Measurements from ENCODE around the gene CCDC85A.

CCDC85A gene

DNA sequence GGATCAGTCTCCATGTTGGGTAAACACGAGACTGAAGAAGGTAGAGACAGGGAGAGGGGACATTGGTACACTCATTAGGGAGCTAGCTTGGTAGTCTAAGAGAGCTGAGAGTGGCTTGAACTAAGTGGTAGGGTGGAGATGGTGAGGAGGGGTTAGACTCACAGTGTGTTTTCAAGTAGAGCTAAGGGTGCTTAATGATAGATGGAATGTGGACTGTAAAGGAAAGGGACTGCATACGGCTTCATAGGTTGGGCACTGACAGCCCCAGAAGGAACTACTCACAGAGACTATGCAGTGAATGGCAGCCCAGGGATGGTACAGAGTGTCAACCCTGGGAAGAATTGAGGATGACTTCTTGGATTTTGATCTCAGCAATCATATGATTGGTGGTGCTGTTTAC, 178.1 kb downstream of the CCDC85A start:
- no peak for DNase-seq (ENCODE audit: low read depth, low spot score)

DNA sequence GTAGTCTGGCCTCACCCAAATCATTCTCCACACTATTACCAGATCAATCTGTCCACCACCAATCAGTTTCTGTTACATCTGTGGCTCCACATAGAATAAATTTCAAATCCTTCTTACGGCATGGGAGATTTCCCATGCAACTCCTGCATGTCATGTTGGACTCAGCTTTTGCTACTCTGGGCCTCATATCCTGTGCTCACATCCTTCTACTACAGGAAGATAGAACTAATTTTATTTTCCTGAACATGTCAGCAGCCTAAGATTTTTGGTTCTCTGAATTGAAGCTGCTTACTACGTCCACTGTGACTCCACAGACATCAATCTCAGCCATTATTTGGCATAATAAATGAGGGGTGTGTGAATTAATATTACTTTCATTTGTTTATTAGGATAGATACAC, 181.1 kb downstream of the CCDC85A start:
- no peak for DNase-seq (ENCODE audit: low read depth, low spot score)

DNA sequence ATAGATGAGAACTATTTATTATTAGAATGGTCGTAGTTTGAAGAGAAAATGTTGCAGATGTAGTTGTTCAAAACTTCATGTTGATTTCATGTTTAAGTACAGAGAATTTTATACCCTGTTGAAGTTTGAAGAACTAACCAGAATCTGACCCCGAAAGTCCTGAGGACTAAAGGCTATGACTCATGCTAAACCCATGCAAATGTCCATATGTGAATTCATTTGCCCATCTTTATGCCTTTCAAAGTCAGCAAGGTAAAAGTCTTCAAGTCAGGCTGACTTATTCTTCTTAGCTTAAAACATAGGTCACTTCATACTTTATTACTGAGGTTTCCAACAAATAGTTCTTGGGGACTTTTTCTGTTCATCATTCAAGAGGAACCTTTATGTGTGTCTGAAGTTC, 185.5 kb downstream of the CCDC85A start:
- DNase-seq (ENCODE audit: low read depth, low spot score) = no peak

DNA sequence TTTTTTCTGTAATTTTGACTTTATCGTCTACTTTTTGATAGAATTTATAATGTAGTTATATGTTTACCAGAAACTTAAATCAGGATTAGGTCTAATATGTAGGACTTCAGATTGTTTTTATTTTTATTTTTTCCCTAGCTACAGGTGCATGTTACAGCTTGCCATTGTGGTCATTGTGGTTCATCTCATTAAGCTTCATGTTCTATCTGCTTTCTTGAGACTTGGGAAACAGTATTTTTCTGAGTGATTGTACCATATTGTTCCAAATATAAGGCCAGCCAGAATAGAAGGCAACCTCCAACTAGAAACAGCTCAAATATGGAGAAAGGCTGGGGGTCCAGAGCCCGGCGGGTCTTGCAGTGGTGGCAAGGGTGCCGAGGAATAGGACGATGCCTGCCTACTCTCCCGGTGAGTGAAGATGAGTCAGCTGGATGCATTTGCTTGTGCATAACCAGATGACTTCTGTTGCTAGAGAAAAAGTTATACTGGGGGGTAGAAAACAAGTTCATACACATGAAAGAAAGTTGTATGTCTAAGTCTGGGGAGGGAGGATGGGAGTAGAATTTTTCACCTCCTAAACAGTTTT, 188.4 kb downstream of the CCDC85A start:
- no peak for DNase-seq (ENCODE audit: low read depth, low spot score)

DNA sequence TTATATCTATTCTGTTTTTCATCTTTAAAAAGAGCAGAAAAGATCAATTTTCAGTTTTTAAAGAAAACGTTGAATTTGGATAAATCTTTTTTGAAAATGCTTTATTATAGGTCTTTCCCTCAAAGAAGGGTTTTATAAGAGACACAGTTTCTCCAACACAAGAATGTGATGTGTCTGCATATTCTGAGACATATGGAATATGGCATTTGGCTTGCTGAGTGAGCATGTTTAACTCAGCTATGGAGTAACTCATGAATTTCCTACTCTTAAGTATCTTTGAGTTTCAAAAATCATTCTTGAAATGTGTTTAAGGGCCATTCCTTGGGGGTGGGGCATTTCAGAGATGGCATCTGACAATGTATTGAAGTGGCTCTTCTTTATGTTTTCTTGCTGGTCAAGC, 191.5 kb downstream of the CCDC85A start:
- no peak for DNase-seq (ENCODE audit: low read depth, low spot score)

DNA sequence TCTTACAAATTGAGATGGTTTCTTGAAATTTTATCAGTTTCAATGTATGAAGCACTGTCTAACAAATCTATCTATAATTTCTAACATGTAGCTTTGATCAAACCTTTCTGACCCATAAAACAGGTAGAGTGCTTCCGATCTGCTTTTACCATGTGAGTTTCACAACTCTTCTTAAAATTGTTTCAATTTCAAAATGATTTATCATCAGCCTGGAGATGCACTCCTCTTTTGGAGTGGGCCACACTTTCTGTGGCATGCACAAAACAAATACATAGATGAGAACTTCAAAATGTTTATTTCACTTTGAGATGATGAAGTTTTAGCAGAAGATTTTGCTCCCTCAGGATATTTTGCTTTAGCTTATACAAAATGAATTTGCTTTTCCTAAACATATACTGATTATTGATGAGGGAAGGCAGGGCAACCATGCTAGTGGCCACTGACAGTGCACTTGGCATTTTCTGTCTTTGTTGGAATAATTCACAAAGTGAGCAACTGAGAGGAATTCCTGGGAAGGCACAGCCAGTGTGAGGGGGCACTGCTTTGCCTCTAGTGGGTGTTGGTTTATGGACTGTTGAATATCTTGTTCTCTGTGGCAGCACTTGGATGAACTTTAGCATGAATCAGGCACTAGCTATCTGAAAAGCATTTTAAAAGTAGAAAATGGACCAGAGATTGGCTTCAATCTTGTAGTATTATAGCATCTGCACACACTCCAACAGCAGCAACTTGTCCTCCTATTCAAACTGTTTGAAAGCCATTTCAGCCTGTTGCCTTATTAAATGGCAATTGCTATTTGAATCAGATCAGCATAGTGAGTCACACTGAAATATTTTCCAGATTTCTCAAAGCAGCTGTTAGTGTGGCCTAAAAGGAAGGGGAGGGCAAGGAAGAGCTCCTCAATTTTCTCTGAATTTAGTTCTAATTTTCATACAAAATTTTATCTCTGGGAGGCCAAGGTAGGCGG, 193.2 kb downstream of the CCDC85A start:
- no peak for DNase-seq (ENCODE audit: low read depth, low spot score)

DNA sequence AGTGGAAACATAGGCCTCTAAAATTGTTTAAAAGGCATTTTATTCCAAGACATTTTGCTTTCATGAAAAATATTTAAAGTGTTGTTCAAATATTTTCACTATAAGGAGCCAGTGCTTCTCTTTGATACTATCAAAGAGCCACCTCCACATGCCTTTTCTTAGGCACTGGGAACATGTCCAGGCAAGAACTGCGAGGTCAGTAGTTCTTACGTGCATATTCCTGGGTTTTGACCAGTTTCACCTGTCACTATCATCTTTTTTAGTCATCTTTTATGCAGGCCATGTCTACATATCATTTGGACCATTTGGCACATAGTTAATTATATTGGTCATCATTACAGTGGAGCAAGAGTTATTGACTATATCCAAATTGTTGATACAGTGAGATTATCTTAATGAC, 195.3 kb downstream of the CCDC85A start:
- DNase-seq (ENCODE audit: low read depth, low spot score) = no peak

DNA sequence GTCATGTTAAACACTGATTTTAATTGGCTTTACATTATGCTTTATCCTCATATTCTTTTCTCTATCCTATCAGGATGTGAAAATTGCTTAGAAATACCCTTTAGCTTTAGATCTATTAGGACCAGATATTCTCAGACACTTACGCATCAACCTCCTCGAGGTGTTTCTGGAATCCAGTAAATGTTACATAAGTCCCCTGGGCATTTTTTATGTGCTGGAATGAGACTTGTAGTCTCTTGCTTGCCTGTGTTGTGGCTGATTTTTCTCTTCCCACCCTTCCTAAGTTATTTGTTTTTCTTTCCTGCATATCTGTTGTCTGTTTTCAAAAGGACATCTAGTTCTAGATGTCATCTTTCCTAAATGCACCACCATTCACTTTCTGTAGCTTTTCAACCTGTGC, 197.1 kb downstream of the CCDC85A start:
- no peak for DNase-seq (ENCODE audit: low read depth, low spot score)

DNA sequence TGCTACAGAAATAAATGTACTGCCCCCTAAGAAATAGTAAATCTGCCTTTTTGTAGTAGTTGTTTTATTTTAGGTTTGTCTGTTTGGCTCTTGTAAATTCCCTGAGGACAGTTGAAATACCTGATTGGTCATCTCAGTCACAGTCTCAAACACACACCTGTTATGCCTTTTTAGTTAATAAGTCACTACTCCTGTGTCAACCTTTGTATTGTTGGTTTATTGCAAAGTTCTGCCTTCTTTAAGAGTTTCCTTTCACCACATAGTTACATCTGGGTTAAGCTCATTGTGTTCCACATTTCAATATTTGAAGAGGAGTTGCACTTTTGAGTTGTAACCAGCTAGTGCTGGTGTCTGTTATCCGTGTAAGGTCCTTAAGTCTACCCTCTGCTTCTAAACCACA, 198.7 kb downstream of the CCDC85A start:
- no peak for DNase-seq (ENCODE audit: low read depth, low spot score)

DNA sequence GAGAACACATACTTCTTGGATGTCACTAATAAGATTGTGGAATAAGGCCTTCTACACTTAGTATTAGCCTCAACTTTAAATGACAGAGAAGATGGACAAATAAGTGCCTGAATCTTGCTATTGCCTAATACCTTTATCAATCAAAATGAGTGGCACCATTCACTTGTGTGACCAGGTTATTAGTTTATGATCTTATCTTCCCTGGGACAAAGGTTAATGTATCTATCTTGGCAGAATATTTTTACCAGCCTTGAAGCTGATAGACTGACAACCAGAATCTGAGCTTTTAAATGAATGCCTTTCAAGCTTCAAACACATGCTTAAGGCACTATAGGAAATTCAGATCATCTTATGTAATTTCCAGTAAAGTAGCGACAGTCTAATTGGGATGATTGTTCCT, 202.9 kb downstream of the CCDC85A start:
- no peak for DNase-seq (ENCODE audit: low read depth, low spot score)

DNA sequence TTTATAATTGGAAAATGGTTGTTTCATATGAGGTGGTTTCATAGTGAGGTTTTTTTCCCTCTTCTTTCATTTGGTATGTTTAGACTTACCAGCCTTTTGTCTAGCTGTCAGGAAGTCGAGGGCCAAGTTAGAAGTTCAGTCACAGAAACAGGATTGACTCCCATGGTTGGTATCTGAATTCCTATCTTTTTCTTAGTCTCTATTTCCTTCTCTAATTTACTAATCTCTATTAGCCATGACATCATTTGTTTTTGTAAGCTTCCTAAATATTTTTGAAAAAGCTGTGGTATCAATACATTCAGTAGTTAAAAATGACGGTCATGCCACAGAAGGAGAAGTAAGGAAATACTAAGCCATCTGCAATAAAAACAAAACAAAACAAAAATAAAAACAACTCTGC, 206.9 kb downstream of the CCDC85A start:
- DNase-seq (ENCODE audit: low read depth, low spot score) = no peak

DNA sequence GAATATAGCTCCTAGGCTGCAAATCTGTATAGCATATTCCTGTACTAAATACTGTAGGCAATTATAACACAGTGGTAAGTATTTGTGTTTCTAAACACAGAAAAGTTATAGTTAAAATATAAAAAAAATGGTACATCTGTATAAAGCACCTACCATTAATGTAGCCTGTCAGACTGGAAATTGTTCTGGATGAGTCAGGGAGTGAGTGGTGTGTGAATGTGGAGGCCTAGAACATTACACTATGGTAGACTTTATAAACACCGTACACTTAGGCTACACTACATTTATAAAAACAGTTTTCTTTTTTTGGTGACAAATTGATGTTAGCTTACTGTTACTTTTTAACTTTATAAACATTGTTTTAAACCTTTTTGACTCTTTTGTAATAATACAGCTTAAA, 226.3 kb downstream of the CCDC85A start:
- no peak for DNase-seq (ENCODE audit: low read depth, low spot score)

DNA sequence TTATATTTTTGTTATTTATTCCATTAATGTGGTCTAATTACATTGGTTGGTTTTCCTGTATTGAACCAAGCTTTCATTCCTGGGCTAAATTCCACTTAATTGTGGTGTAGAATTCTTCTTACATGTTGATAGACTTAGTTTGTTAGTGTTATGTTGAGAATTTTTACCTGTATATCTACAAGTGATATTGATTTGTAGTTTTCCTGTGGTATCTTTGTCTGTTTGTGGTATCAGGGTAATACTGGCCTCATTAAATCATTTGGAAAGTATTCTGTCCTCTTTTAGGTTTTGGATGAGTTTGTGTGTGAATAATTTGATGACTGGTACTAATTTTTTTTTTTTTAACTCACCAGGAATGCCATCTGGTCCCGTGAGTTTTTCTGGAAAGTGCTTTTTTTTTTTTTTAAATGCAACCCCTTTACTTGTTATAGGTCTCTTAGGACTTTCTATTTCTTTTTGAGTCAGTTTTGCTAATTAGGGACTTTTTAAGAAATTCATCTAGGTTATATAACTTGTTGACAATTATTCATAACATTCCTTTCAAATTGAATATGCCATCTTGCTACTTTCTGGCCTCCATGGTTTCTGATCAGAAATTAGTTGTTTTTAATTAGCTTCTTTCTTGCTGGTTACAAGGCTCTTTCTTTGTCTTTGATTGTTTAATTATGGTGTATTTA, 232.8 kb downstream of the CCDC85A start:
- no peak for DNase-seq (ENCODE audit: low read depth, low spot score)

Measured in activated naive CD8-positive, alpha-beta T cell treated with anti-CD3 and anti-CD28 coated beads, Interleukin-2, amount 50 U/mL, for 16 hours (primary cell).